ENCODE data around the gene OR51D1. TPM values are rescaled to one million over a fixed set of nuclear protein-coding genes. Genes with fewer than 3 reads are reported as not detected.

OR51D1 gene
- total RNA-seq, 4 donors from 2014 or later: not detected

DNA sequence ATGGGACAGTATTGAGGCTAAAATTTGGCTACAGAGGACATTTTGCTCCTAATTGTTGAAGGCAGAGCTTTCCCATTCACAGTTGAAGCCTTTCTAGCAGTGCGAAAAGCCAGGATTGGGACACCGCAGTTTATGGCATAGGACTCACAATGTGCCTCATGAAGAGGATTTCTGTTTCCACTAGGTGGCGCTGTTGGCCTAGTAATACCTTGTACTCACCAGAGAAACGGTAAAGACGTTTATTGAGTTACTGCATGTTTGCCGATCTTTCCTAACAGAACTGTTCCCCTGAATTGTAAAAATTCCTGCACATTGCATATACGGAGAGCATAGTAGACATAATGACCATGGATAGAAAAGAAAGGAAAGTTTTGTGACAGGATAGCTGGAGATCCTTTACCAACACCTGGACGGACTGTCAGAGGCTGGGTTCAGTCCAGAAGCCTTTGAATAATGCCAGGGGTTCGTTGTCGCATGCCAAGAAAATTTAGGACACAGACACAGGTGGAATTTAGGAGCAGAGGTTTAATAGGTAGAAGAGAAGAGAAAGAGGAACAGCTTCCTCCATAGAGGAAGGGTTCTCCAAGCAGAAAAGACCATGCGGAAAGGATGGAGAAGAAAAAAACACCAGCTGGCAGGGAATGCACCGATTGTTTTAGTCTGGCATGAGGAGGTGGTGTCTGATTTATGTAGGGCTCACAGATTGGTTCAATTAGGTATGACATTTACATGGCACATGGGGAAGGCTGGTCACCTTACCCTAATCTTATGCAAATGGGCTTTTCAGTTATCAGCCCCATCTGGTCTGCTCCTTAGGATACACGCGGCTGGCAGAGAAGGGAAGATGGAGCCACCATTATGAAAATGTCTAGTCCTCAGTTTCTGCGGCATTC, 10.8 kb upstream of the OR51D1 start:
- H3K27ac ChIP-seq: no peak overlapping the region
- in situ Hi-C loops (cut with MboI; ENCODE audit: low pct_ligation_motif_present in 1 of 4, low pct_unique_long_range_greater_than_20kb in 1 of 4, low sequenced_read_pairs in 3 of 4) (loop anchor here (25.0 kb wide), 2 partner anchors 211 to 386 kb away; partner anchors contain the start of gene OR51S1 (in 1 of the 4)), intact Hi-C loops (cut with DNase I; ENCODE audit: low total_unique reads) (loop anchor here (5.0 to 10.0 kb wide), 2 partner anchors 206 to 378 kb away; no protein-coding TSS in a partner anchor)
- TF ChIP-seq CTCF (IDR thresholded peaks at IDR 0.05) (peak; percentile 67 to 81 (median 68)), POLR2A (IDR thresholded peaks at IDR 0.05) (no peak)
- H3K4me3 ChIP-seq: no peak overlapping the region
- 44% methylated on average over 11 to 15 of the region's 15 CpGs for WGBS, 2 donors (ENCODE audit: low coverage in 1 of 2)
- no peaks in the 10 kb centered on the region for H3K36me3 ChIP-seq
- peak; percentile 74 for DNase-seq
- no peaks in the 10 kb centered on the region for H3K9me3 ChIP-seq
- H3K27me3 ChIP-seq: no peaks in the 10 kb centered on the region
- H3K4me1 ChIP-seq: no peaks in the 10 kb centered on the region

DNA sequence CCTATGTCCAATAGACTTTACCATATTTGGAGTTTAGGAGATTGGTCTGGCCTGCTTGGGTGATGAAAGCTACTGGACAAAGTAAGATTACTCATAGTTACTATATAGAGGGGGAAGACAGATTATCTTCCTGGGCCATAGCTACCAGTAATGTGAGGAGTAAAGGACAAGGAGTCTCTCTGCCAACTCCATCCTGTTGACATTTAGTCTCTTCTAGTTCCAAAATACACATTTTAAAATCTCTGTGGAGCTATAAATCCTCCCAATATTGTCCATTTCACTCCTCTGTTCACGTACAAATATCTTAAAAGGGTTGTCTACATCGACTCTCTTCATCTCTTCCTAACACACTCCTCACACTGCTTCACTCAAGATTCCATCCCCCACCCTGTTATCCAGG, 1.1 kb upstream of the OR51D1 start:
- no peak overlapping the region for H3K4me3 ChIP-seq
- H3K9me3 ChIP-seq: no peaks in the 10 kb centered on the region
- no peak overlapping the region for H3K27ac ChIP-seq
- 67 to 76% methylated on average over 2 of the region's 2 CpGs for WGBS, 2 donors (ENCODE audit: low coverage in 1 of 2)
- peaks cover 0 to 4% (median 0%) of the 10 kb centered on the region in 4 donors for H3K4me1 ChIP-seq
- TF ChIP-seq CTCF (IDR thresholded peaks at IDR 0.05) (no peak), POLR2A (IDR thresholded peaks at IDR 0.05) (no peak), POLR2AphosphoS5 (IDR thresholded peaks at IDR 0.05) (no peak), EP300 (IDR thresholded peaks at IDR 0.05; ENCODE audit: low read depth) (no peak)
- H3K27me3 ChIP-seq: peaks cover 3% of the 10 kb centered on the region
- H3K36me3 ChIP-seq: no peaks in the 10 kb centered on the region
- DNase-seq: no peak
- in situ Hi-C loops (cut with MboI; ENCODE audit: low pct_ligation_motif_present in 1 of 4, low pct_unique_long_range_greater_than_20kb in 1 of 4, low sequenced_read_pairs in 3 of 4) (loop anchor here (10.0 to 25.0 kb wide), 3 partner anchors 201 to 376 kb away; partner anchors contain the start of gene OR51S1 (in 1 of the 4)), intact Hi-C loops (cut with DNase I; ENCODE audit: low total_unique reads) (loop anchor here (5.0 kb wide), 1 partner anchor 191 kb away; no protein-coding TSS in a partner anchor)

GRCh38 chr11:4637662-4638047, 378 bp downstream of the OR51D1 start:
- 76 to 79% methylated on average over 3 of the region's 3 CpGs for WGBS, 2 donors (ENCODE audit: low coverage in 1 of 2)
- intact Hi-C loops (cut with DNase I; ENCODE audit: low total_unique reads): loop anchor here (5.0 kb wide), 1 partner anchor 190 kb away; no protein-coding TSS in a partner anchor

GRCh38 chr11:4639931-4640330, 2.7 kb downstream of the OR51D1 start:
- DNase-seq: no peak
- Histone ChIP-seq H3K4me1 (peaks cover 0 to 4% (median 0%) of the 10 kb centered on the region in 4 donors), H3K4me3 (no peak overlapping the region), H3K9me3 (no peaks in the 10 kb centered on the region), H3K27ac (no peak overlapping the region), H3K27me3 (peaks cover 3% of the 10 kb centered on the region), H3K36me3 (no peaks in the 10 kb centered on the region)
- TF ChIP-seq CTCF (IDR thresholded peaks at IDR 0.05) (no peak), POLR2AphosphoS5 (IDR thresholded peaks at IDR 0.05) (no peak), POLR2A (IDR thresholded peaks at IDR 0.05) (no peak), EP300 (IDR thresholded peaks at IDR 0.05; ENCODE audit: low read depth) (no peak)
- intact Hi-C loops (cut with DNase I; ENCODE audit: low total_unique reads): loop anchor here (5.0 kb wide), 1 partner anchor 187 kb away; no protein-coding TSS in a partner anchor
- in situ Hi-C loops (cut with MboI; ENCODE audit: low pct_ligation_motif_present in 1 of 4, low pct_unique_long_range_greater_than_20kb in 1 of 4, low sequenced_read_pairs in 3 of 4): loop anchor here (10.0 to 25.0 kb wide), 3 partner anchors 197 to 372 kb away; partner anchors contain the start of gene OR51S1 (in 1 of the 4)
- 82 to 86% methylated on average over 2 to 6 of the region's 6 CpGs for WGBS, 2 donors (ENCODE audit: low coverage in 1 of 2)

More at GRCh38 chr11:4637662-4638047, 378 bp downstream of the OR51D1 start:
- H3K4me1 ChIP-seq: peaks cover 0 to 4% (median 0%) of the 10 kb centered on the region in 4 donors
- H3K27ac ChIP-seq: no peak overlapping the region
- no peaks in the 10 kb centered on the region for H3K9me3 ChIP-seq
- H3K36me3 ChIP-seq: no peaks in the 10 kb centered on the region
- H3K27me3 ChIP-seq: peaks cover 3% of the 10 kb centered on the region
- H3K4me3 ChIP-seq: no peak overlapping the region
- no peak for DNase-seq
- in situ Hi-C loops (cut with MboI; ENCODE audit: low pct_ligation_motif_present in 1 of 4, low pct_unique_long_range_greater_than_20kb in 1 of 4, low sequenced_read_pairs in 3 of 4): loop anchor here (10.0 to 25.0 kb wide), 3 partner anchors 200 to 375 kb away; partner anchors contain the start of gene OR51S1 (in 1 of the 4)
- TF ChIP-seq POLR2A (IDR thresholded peaks at IDR 0.05): no peak
- no peak for TF ChIP-seq POLR2AphosphoS5 (IDR thresholded peaks at IDR 0.05)
- TF ChIP-seq EP300 (IDR thresholded peaks at IDR 0.05; ENCODE audit: low read depth): no peak

Measured in transverse colon (tissue), 4 donors.